ENCODE measurements around the gene CEBPG. TPM values are rescaled to one million over a fixed set of nuclear protein-coding genes. Genes with fewer than 3 reads are reported as not detected.

Gene CEBPG
- total and polyA plus RNA-seq, 9 of the 15 experiments (the other 6 are each of a cell fraction or from before 2014, with no cell fraction given): 9.5 to 34.9 (median 30.9) TPM

DNA sequence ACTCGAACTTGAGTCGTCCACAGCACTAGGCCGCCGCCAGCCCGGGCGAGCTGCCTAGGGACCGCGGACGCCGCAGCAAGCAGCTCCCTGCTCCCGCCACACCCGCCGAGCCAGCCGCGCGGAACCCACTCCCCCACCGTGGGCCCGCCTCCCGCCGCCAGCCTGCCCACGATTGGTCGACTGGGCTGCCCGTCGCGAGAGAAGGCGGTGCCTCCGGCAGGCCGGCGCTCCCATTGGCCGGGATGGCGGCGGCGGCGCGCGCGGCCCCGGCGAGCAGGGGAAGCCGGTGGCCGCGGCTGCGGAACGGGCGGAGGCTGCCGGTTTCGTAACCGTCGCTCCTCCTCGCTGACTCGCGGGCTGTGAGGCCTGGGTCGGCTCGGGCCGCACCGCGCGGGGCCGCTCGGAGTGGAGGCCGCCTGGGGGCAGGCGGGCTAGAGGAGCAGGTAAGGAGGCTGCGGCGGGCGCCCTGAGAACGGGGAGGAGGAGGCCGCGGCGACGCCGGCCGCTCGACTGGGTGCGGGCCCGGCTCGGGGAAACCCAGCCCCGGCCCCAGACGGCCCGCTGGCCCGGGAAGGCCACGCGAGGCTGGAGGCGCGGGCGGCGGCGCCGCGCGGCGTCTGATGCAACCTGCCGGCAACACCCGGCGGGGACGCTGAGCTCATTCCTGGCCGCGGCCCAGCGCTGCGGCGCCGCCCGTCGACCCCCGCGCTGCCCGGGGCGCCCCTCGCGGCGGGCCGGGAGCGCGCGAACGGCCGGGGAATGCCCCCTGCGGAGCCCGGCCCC lies at the start of gene CEBPG (continued):
- TF ChIP-seq REST (IDR thresholded peaks at IDR 0.05; ENCODE audit: borderline replicate concordance) (no peak), REST (CRISPR knock-in tag; IDR thresholded peaks at IDR 0.05; ENCODE audit: low read depth) (peak; percentile 80), NRF1 (conservative IDR thresholded peaks at IDR 0.05 in 1 of 2, IDR thresholded peaks at IDR 0.05 in 1 of 2) (peak; percentile 67 to 71; a peak in 2 of 4 replicates), YBX1 (IDR thresholded peaks at IDR 0.05) (no peak), ILF3 (IDR thresholded peaks at IDR 0.05; ENCODE audit: borderline replicate concordance) (0 out of 2 replicates have a peak, but pooled peaks have one; percentile 46), FOXJ3 (CRISPR knock-in tag; IDR thresholded peaks at IDR 0.05) (no peak), HNRNPUL1 (IDR thresholded peaks at IDR 0.05; ENCODE audit: low read length) (no peak), FOSL1 (tag; conservative IDR thresholded peaks at IDR 0.05) (no peak; the same call in 1 of the 2 replicates), MYBL2 (IDR thresholded peaks at IDR 0.05; ENCODE audit: low read depth) (no peak), MYBL2 (CRISPR knock-in tag; IDR thresholded peaks at IDR 0.05; ENCODE audit: borderline replicate concordance) (no peak), ZFP1 (CRISPR knock-in tag; IDR thresholded peaks at IDR 0.05) (no peak), POLR2AphosphoS5 (IDR thresholded peaks at IDR 0.05; ENCODE audit: control insufficient read depth, insufficient read depth, low read depth, low read length) (peak; percentile 35), ZNF57 (CRISPR knock-in tag; IDR thresholded peaks at IDR 0.05) (no peak), ZNF77 (CRISPR knock-in tag; IDR thresholded peaks at IDR 0.05) (no peak), ZNF232 (CRISPR knock-in tag; IDR thresholded peaks at IDR 0.05) (no peak), MED1 (CRISPR knock-in tag; IDR thresholded peaks at IDR 0.05; ENCODE audit: borderline replicate concordance) (no peak), BHLHE40 (IDR thresholded peaks at IDR 0.05; ENCODE audit: low read length) (no peak; the same call in 1 of the 2 replicates), ZNF311 (CRISPR knock-in tag; IDR thresholded peaks at IDR 0.05) (no peak), GABPB2 (CRISPR knock-in tag; conservative IDR thresholded peaks at IDR 0.05) (no peak), PHF21A (IDR thresholded peaks at IDR 0.05; ENCODE audit: borderline replicate concordance, low read depth) (no peak)
- TF ChIP-seq, protein P1, sequence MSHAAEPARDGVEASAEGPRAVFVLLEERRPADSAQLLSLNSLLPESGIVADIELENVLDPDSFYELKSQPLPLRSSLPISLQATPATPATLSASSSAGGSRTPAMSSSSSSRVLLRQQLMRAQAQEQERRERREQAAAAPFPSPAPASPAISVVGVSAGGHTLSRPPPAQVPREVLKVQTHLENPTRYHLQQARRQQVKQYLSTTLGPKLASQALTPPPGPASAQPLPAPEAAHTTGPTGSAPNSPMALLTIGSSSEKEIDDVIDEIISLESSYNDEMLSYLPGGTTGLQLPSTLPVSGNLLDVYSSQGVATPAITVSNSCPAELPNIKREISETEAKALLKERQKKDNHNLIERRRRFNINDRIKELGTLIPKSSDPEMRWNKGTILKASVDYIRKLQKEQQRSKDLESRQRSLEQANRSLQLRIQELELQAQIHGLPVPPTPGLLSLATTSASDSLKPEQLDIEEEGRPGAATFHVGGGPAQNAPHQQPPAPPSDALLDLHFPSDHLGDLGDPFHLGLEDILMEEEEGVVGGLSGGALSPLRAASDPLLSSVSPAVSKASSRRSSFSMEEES (CRISPR knock-in tag; IDR thresholded peaks at IDR 0.05): no peak

All from K562 (cell line).